HL-60 (cell line): ENCODE measurements around the gene NAB2.

Experiments used
- DNase-seq, 2 experiments: peaks; one replicate each; pipeline ENCODE4 v3.0.0-alpha.2; 2010 to 2020; ENCODE audit warnings: low read depth in 1 of 2, low spot score in 1 of 2
- H3K27ac ChIP-seq: fragments of 250-450 bp; sonication (Bioruptor Pico); replicated peaks from 2 replicates; pipeline ENCODE4 v1.5.1; 2020; ENCODE audit warnings: mild to moderate bottlenecking, moderate library complexity
- H3K27me3 ChIP-seq: fragments of 250-450 bp; sonication (Bioruptor Pico); 2 replicates; pipeline ENCODE4 v1.5.1; 2021; ENCODE audit warnings: mild to moderate bottlenecking, moderate library complexity; ENCODE audit not compliant: insufficient read depth, poor library complexity, severe bottlenecking
- H3K4me3 ChIP-seq: replicated peaks from 2 replicates; pipeline ENCODE4 v1.5.1; 2011; ENCODE audit warnings: mild to moderate bottlenecking, control low read depth, low read length; ENCODE audit not compliant: insufficient read depth
- CTCF ChIP-seq: IDR thresholded peaks from one replicate; pipeline ENCODE4 v1.5.1; 2011; ENCODE audit warnings: low read length, control low read depth, inconsistent platforms; ENCODE audit not compliant: insufficient read depth
- GABPA ChIP-seq: IDR thresholded peaks from 2 replicates; pipeline ENCODE4 v1.6.1; 2012; ENCODE audit warnings: low read depth
- POLR2AphosphoS5 ChIP-seq: IDR thresholded peaks from 2 replicates; pipeline ENCODE4 v1.6.1; 2012; ENCODE audit warnings: low read depth
- REST ChIP-seq: IDR thresholded peaks from 2 replicates; pipeline ENCODE4 v1.6.1; 2012; ENCODE audit warnings: low read depth; ENCODE audit not compliant: insufficient replicate concordance
- SPI1 ChIP-seq: IDR thresholded peaks from 2 replicates; pipeline ENCODE4 v1.6.1; 2012; ENCODE audit warnings: low read depth, mild to moderate bottlenecking, borderline replicate concordance

Gene NAB2

GRCh38 chr12:57105011-57105753 lies 16.3 kb downstream of the NAB2 start:
- no peak for DNase-seq
- H3K27ac ChIP-seq: no peak overlapping the region
- TF ChIP-seq POLR2AphosphoS5 (no peak), REST (no peak), SPI1 (no peak), GABPA (no peak), CTCF (no peak)
- H3K4me3 ChIP-seq: no peak overlapping the region
- H3K27me3 ChIP-seq: no peaks in the 10 kb centered on the region

GRCh38 chr12:57106021-57106708 lies 17.3 kb downstream of the NAB2 start:
- H3K27ac ChIP-seq: no peak overlapping the region
- TF ChIP-seq CTCF (no peak), REST (no peak), GABPA (no peak), SPI1 (no peak), POLR2AphosphoS5 (no peak)
- H3K4me3 ChIP-seq: no peak overlapping the region
- DNase-seq: no peak
- no peaks in the 10 kb centered on the region for H3K27me3 ChIP-seq

GRCh38 chr12:57107456-57108155 lies 18.7 kb downstream of the NAB2 start:
- H3K27ac ChIP-seq: no peak overlapping the region
- no peaks in the 10 kb centered on the region for H3K27me3 ChIP-seq
- TF ChIP-seq CTCF (no peak), REST (no peak), SPI1 (no peak), GABPA (no peak), POLR2AphosphoS5 (no peak)
- H3K4me3 ChIP-seq: no peak overlapping the region
- DNase-seq: no peak
